ENCODE data around the gene ABCC6.

ABCC6 gene

DNA sequence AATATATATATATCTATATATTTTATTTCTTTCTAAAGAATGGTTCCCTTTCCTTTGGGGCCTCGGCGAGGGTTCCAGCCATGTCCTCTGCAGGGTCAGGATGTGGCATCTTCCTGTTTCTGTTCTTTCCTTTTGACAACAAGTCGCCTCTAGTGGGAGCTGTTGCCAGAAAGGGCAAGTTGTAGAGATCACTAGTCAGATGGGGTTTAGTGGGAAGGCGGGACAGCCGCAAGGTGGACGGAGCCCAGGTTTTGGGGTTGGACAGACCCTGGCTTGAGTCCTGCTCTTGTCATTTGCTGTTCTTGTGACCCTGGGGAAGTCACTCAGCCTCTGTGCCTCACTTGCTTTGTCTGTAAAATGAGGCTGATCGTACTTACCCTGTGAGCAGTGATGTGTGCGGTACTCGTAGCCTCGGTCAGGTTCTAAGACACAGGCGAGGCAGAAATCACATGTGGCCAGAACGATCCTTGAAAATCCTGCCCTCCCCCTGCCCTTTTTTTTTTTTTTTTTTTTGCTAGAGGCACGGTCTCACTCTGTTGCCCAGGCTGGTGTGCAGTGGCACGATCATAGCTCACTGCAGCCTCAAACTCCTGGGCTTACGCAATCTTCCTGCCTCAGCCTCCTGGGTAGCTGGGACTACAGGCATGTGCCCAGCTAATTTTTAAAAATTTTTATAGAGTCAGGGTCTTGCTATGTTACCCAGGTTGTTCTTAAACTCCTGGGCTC is 80.1 kb downstream of the ABCC6 start:
- H3K4me3 ChIP-seq: no peak overlapping the region
- DNase-seq: no peak
- intact Hi-C loops (cut with DNase I; ENCODE audit: low total_unique reads): no loop called here
- H3K36me3 ChIP-seq: peaks cover 37 to 60% (median 55%) of the 10 kb centered on the region in 3 donors
- H3K4me1 ChIP-seq: peaks cover 0 to 3% (median 1%) of the 10 kb centered on the region in 4 donors
- no peaks in the 10 kb centered on the region for H3K9me3 ChIP-seq
- TF ChIP-seq, protein P1, sequence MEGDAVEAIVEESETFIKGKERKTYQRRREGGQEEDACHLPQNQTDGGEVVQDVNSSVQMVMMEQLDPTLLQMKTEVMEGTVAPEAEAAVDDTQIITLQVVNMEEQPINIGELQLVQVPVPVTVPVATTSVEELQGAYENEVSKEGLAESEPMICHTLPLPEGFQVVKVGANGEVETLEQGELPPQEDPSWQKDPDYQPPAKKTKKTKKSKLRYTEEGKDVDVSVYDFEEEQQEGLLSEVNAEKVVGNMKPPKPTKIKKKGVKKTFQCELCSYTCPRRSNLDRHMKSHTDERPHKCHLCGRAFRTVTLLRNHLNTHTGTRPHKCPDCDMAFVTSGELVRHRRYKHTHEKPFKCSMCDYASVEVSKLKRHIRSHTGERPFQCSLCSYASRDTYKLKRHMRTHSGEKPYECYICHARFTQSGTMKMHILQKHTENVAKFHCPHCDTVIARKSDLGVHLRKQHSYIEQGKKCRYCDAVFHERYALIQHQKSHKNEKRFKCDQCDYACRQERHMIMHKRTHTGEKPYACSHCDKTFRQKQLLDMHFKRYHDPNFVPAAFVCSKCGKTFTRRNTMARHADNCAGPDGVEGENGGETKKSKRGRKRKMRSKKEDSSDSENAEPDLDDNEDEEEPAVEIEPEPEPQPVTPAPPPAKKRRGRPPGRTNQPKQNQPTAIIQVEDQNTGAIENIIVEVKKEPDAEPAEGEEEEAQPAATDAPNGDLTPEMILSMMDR (IDR thresholded peaks at IDR 0.05): no peak
- no peaks in the 10 kb centered on the region for H3K27me3 ChIP-seq
- no peak overlapping the region for H3K27ac ChIP-seq

DNA sequence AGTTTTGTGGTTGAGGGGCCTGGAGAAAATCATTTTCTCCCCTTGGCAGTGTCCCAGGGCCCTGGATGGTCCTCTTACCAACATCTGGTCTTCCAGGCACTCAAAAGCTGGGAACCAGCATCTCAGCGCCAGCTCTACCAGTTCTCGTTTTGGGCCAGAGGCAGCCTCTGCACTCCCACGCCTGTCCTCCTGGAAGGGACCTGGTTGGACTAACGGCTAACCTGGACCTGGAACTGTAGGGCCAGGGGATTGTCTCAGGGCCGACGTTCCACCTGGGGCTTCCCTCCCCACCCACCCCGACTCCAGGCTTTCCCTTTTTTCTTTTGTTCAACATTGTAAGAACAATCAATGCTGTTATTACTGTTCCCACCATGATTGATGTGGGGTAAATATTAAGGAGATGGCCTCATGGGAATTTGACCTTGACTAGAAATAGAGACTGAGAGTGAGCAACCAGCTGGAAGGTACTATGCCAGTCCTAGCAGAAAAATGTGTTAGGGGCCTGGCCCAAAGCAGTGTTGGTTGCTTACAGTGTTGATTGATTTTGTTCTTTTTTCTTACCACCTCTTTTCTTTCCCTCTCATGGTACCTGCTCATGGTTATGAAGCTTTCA is 81.4 kb downstream of the ABCC6 start:
- Histone ChIP-seq H3K4me1 (no peaks in the 10 kb centered on the region), H3K4me3 (no peak overlapping the region), H3K27me3 (no peaks in the 10 kb centered on the region), H3K9me3 (no peaks in the 10 kb centered on the region), H3K36me3 (peaks cover 50 to 73% (median 68%) of the 10 kb centered on the region in 3 donors), H3K27ac (no peak overlapping the region)
- no peak for DNase-seq
- intact Hi-C loops (cut with DNase I; ENCODE audit: low total_unique reads): no loop called here
- TF ChIP-seq, protein P1 (IDR thresholded peaks at IDR 0.05): no peak

DNA sequence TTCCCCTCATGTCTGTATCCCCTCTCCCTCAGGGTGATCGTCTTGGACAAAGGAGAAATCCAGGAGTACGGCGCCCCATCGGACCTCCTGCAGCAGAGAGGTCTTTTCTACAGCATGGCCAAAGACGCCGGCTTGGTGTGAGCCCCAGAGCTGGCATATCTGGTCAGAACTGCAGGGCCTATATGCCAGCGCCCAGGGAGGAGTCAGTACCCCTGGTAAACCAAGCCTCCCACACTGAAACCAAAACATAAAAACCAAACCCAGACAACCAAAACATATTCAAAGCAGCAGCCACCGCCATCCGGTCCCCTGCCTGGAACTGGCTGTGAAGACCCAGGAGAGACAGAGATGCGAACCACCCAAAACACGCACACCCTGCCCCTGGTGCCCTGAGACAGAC is 82.2 kb downstream of the ABCC6 start:
- no peaks in the 10 kb centered on the region for H3K9me3 ChIP-seq
- DNase-seq: no peak
- no peak overlapping the region for H3K27ac ChIP-seq
- peaks cover 58 to 75% (median 71%) of the 10 kb centered on the region in 3 donors for H3K36me3 ChIP-seq
- TF ChIP-seq, protein P1 (IDR thresholded peaks at IDR 0.05): no peak
- intact Hi-C loops (cut with DNase I; ENCODE audit: low total_unique reads): no loop called here
- H3K4me1 ChIP-seq: no peaks in the 10 kb centered on the region
- no peak overlapping the region for H3K4me3 ChIP-seq
- H3K27me3 ChIP-seq: no peaks in the 10 kb centered on the region

DNA sequence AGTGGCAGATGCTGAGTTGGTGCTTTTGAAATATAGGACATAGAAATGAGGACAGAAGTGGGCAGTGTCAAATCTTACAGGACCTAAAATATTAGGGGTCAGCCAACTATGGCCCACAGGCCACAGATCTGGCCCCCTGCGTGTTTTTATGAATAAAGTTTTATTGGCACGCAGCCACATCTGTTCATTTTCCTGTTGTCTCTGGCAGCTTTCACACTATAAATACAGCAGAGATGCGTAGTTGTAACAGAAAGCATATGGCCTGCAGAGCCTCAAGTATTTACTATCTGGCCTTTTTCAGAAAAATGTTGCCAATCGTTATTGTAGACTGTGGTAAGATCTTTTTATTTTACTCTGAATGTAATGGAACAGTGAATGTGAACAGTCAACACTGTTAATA is 82.8 kb downstream of the ABCC6 start:
- no peaks in the 10 kb centered on the region for H3K27me3 ChIP-seq
- no peaks in the 10 kb centered on the region for H3K4me1 ChIP-seq
- H3K9me3 ChIP-seq: no peaks in the 10 kb centered on the region
- TF ChIP-seq, protein P1 (IDR thresholded peaks at IDR 0.05): no peak
- intact Hi-C loops (cut with DNase I; ENCODE audit: low total_unique reads): no loop called here
- H3K4me3 ChIP-seq: no peak overlapping the region
- DNase-seq: no peak
- peaks cover 64 to 80% (median 74%) of the 10 kb centered on the region in 3 donors for H3K36me3 ChIP-seq
- H3K27ac ChIP-seq: no peak overlapping the region

DNA sequence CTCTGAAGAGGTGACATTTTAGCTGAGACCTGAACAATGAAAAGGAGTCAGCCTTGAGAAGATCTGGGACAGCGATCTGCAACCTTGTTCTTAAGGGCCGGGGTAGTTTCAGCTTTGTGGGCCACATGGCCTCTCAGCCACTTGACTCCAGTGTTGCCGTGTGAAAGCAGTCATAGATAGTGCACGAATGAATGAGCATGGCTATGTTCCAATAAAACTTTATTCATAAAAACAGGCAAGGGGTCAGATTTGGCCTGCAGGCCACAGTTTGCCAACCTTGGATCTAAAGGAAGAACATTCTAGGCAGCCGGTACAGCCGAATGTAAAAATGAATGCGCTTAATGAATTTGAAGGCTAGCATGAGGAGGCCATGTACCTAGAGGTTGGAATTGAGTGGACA is 83.5 kb downstream of the ABCC6 start:
- Histone ChIP-seq H3K4me1 (no peaks in the 10 kb centered on the region), H3K4me3 (no peak overlapping the region), H3K9me3 (no peaks in the 10 kb centered on the region), H3K27me3 (no peaks in the 10 kb centered on the region), H3K27ac (no peak overlapping the region), H3K36me3 (peaks cover 71 to 81% (median 80%) of the 10 kb centered on the region in 3 donors)
- no peak for DNase-seq
- TF ChIP-seq, protein P1 (IDR thresholded peaks at IDR 0.05): no peak
- intact Hi-C loops (cut with DNase I; ENCODE audit: low total_unique reads): no loop called here
